ENCODE data around the gene SGCG. TPM values are rescaled to one million over a fixed set of nuclear protein-coding genes. Genes with fewer than 3 reads are reported as not detected.
"Not testable (repeated sequence)": the region's sequence is repeated elsewhere in the genome, so short reads cannot be mapped to it uniquely, and the experiment has no call there.

The SGCG gene
- 0.55 TPM for total RNA-seq

GRCh38 chr13:23180711-23181110, at the start of gene SGCG:
Gene SGCG (plus strand): TSS chr13:23180979. CDS start chr13:23203695, 22,716 bp downstream.
- no peak for DNase-seq (ENCODE audit: low spot score)

- DNase-seq (ENCODE audit: low spot score), result no peak
Measured at GRCh38 chr13:23134542-23134941, 46.2 kb upstream of the SGCG start.

- no peak for DNase-seq (ENCODE audit: low spot score)
Measured at GRCh38 chr13:23140492-23140891, 40.3 kb upstream of the SGCG start.

DNA sequence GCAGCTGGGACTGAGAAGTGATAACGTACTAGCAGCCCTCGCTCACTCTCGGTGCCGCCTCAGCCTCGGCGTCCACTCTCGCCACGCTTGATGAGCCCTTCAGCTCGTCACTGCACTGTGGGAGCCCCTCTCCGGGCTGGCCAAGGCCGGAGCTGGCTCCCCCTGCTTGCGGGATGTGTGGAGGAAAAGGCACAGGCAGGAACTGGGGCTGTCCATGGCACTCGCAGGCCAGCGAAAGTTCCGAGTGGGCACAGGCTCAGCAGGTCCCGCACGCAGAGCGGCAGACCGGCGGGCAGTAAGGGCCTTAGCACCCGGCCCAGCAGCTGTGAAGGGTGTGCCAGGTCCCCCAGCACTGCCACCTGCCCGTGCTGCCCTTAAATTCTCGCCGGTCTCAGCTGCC, 38.8 kb upstream of the SGCG start:
- no peak for DNase-seq (ENCODE audit: low spot score)

DNA sequence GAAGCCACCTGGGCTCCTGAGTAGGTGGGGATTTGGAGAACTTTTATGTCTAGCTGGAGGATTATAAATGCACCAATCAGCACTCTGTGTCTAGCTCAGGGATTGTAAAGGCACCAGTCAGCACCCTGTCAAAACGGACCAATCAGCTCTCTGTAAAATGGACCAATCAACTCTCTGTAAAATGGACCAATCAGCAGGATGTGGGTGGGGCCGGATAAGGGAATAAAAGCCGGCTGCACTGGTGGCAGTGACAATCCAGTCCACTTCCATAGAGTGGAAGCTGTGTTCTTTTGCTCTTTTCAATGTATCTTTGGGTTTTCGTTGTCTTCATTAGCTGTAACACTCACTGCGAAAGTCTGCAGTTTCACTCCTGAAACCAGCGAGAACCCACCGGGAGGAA, 38.2 kb upstream of the SGCG start:
- not testable (repeated sequence) for DNase-seq (ENCODE audit: low spot score)

- DNase-seq (ENCODE audit: low spot score), result no peak
Measured at GRCh38 chr13:23144431-23144830, 36.3 kb upstream of the SGCG start.

DNA sequence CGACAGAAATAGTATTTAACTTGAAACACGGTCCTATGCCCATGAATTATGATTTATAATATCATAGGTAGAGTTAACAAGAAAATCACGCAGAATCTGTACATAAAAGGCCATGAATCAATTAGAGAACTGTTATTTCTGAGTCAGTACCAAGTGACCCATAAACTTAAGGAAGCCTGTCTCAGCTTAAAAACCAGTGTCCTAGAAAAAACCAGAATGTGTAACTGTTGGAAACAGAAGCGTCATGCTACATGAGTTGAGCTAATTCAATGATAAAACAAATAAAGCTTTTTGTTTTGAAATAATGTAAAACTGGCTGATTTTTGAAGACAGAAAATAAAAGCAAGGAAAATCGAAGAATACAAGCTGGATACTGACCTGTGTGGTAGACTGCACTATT, 34.8 kb upstream of the SGCG start:
- no peak for DNase-seq (ENCODE audit: low spot score)

- DNase-seq (ENCODE audit: low spot score), result no peak
Measured at GRCh38 chr13:23146811-23147625, 33.8 kb upstream of the SGCG start.

DNA sequence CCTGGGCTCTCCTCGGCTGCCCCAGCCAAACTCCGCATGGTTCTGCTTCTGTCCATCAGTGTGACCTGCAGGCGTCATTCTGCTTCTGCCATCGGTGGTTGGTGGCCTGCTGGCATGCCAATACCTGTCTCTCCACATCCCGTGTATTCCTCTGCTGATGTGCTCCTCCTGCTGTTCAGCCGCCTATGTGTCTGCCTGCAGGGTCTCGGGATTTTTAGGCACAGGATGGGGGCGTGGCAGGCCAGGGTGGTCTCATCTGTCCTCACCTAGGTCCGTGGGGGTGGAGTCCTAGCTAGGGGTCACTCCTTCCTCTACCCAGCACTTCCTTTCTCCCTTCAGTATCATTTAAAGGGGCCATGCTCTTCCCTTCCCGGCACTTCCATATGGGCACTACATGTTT, 33.0 kb upstream of the SGCG start:
- no peak for DNase-seq (ENCODE audit: low spot score)

GRCh38 chr13:23157781-23158180, 23.0 kb upstream of the SGCG start:
- DNase-seq (ENCODE audit: low spot score), result no peak

- DNase-seq (ENCODE audit: low spot score), result no peak
Measured at GRCh38 chr13:23159205-23159759, 21.5 kb upstream of the SGCG start.

GRCh38 chr13:23159760-23160637, 20.8 kb upstream of the SGCG start:
- DNase-seq (ENCODE audit: low spot score), result no peak

GRCh38 chr13:23160638-23161480, 19.9 kb upstream of the SGCG start:
- DNase-seq (ENCODE audit: low spot score), result no peak

GRCh38 chr13:23161481-23161825, 19.3 kb upstream of the SGCG start:
- no peak for DNase-seq (ENCODE audit: low spot score)

DNA sequence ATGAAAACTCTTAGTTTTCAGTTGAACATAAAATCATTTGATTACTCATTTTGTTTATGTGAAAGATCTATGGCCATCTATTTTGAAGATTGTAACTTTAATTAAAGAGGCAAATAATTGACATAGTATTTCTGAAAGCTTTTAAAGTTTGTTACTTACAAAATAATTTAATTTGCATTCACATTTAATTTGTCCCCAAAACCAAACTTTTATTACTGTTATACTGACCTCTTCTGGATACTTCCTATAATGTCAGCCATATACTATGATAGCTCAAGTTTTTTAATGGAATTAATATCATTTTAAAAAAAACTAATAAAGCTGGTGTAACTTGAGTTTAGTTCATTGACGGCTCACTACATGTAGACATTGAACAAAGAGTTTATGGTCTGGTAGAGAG, 4.9 kb upstream of the SGCG start:
- DNase-seq (ENCODE audit: low spot score), result no peak

DNA sequence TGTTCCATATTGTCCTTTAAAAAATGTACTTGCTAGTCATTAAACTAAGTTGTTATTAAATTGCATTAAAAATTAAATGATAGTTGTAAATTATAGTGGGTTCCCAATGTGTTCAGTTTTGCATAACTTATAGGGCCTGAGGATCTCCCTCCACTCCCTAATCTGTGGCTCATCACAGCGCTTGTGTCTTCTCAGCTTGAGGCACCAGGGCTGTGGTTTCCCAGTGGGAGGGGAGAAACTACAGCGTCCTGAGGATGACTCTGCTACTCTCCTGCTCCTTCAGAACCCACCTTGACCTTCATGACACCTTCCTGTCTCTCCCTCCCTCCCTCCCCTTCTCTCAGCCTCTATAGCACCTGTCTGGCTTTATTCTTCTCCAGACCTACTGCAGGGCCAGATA, 1.4 kb downstream of the SGCG start:
- DNase-seq (ENCODE audit: low spot score), result no peak

- DNase-seq (ENCODE audit: low spot score), result no peak
Measured at GRCh38 chr13:23183292-23183691, 2.5 kb downstream of the SGCG start.

- no peak for DNase-seq (ENCODE audit: low spot score)
Measured at GRCh38 chr13:23185542-23185941, 4.8 kb downstream of the SGCG start.

GRCh38 chr13:23201870-23202269, 21.1 kb downstream of the SGCG start:
- no peak for DNase-seq (ENCODE audit: low spot score)

- DNase-seq (ENCODE audit: low spot score), result no peak
Measured at GRCh38 chr13:23202383-23202782, 21.6 kb downstream of the SGCG start.

DNA sequence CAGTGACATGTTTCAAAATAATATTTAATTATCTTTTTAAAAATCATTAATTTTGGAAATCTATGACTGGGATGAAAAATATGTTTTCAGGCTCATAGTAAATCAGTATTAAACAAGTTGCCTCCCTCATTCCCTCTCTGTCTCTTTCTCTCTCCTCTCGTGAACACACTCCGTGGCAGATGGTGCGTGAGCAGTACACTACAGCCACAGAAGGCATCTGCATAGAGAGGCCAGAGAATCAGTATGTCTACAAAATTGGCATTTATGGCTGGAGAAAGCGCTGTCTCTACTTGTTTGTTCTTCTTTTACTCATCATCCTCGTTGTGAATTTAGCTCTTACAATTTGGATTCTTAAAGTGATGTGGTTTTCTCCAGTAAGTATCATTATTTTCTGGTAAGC, 22.7 kb downstream of the SGCG start:
- DNase-seq (ENCODE audit: low spot score), result no peak

DNA sequence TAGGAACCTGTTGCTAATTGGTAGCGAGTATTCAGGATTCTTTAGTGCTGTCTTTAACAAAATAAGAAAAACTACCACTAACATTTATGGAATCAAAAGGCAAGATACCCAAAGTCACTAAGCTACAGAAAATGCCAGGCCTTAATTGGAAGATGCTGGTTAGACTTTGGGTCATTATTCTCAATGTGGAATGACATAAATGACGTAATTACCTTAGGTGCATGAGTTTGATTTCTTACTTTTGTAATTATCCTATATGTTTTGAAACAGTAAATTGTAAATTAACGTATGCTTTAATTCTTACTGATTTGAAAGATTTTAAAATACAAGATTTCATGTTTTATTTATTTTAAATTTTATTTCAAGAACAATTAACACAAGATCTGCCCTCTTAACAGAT, 25.0 kb downstream of the SGCG start:
- no peak for DNase-seq (ENCODE audit: low spot score)

Measured in ureter (tissue), 1 donor.